HG03039 (cell line): ENCODE results near the gene SDHB.
"Not testable (repeated sequence)": the region's sequence is repeated elsewhere in the genome, so short reads cannot be mapped to it uniquely, and the experiment has no call there.

Experiments
- ATAC-seq: cut with Tn5 transposase; IDR thresholded peaks from one replicate; pipeline ENCODE4 v1.9.1; 2021; ENCODE audit warnings: mild to moderate bottlenecking, moderate library complexity; ENCODE audit not compliant: unreplicated experiment

SDHB gene

DNA sequence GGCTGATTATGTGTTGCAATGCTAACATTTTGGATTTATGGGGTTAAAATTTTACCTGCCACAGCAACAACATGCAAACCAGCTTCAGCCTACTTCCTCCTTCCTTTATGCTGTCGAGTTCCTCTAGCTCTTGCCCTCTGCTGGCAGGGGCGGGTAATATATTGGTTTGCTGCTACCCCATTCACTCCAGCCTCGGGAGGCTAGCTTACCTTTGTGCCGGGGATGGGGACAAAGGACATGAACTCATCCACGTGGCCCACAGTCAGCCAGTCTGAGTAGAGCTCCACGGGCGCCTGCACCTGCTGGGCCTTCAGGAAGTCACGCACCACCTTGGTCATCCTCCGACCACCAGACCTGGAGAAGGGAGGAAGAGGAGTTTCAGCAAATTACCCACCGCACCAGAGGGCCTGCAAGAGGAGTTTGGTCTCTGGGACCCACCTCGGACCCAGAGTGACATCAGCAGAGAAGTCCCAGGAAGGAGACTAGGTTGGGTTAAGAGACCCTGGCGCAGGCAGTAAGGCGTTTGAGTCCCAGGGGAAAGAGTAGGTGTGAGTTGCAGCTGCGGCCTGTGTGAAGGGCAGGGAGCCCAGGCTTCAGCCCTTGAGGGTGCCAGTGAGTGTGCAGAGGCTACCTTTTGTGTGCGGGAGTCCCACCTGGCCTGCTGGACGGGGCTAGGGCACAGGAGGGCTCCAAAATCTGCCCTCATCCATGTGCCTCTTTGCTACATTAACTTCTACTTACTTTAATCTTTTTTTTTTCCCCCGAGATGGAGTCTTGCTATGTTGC is 21.8 kb upstream of the SDHB start:
- no peak for ATAC-seq

DNA sequence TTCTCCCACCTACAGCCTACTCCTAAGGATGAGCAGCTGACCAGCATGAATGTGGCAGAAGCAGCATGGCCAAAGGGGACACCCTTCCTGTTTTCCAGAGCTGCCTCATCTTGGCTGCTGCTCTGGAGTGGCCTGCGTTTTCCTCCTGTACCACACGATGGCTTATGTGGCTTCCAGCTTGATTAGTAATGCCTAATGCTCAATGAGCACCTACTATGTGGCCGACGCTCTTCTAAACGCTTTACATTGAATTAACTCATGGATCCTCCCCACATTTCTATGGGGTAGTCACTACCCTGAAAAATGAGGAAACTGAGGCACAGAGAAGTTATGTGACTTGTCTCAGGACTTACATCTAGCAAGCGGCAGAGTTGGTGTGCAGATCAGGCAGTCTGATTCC is 18.0 kb upstream of the SDHB start:
- no peak for ATAC-seq

DNA sequence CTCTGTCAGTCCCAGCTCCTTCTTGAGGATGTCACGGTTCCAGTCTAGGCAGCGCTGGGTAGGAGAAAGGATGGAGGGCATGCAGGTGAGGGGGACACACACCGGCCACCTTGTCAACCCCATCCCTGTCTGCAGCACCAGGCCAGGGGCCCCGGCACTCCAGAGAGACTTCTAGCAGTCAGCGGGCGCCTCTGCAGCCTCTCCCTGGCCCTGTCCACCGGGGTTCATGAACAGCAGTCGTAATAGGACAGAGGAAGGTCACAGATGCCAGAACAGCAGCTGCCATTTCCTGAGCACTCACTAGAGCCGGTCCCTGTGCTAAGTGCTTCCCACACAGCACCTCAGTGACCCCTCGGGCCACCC is 16.3 kb upstream of the SDHB start:
- ATAC-seq, result no peak

DNA sequence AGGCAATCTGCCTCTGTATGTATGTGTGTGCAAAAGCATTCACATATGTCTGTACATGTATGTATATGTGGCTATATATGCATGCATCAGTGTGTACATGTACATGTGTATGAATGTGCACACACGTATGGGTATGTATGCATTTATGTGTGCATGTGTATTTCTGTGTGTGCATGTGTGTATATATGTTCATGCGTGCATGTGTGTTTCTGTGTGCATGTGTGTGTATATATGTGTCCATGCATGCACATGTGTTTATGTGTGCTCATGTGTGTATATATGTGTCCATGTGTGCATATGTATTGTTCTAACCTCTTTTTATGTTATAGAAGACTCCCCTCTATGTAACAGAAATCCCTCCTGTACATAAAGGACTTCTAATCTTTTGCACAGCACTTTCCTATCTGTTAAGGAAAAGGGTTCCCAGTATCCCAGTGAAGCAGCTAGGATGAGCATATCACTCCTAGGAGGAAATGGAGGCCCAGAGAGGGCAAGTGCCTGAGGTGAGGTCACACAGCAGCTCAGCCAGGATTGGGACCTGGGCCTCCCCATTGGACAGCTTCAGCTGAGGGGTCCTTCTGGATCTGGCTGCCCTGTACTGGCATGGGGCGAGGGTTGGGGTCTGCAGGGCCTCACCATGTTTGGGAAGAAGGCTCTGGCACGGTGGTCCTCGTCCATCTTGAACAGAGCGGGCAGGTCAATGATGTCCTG is 15.8 kb upstream of the SDHB start:
- ATAC-seq, result no peak

DNA sequence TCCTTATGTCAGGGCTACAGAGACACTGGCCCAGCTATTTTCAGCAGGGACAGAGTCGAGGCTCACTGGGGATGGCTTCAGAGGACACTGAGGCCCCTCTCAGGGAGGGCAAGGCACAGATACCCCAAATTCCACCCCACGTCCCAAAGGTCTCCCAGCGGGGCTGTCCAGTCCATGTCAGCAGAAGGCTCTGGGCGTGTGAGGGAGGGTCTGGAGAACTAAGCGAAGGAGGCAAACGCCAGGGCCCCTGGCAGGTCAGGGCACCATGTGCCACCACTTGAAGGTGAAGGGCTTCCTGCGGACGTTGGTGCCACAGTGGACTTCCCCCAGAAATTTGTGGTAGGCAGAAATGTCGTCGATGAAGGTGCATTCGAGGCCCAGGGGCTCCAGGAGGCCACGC is 15.0 kb upstream of the SDHB start:
- no peak for ATAC-seq

DNA sequence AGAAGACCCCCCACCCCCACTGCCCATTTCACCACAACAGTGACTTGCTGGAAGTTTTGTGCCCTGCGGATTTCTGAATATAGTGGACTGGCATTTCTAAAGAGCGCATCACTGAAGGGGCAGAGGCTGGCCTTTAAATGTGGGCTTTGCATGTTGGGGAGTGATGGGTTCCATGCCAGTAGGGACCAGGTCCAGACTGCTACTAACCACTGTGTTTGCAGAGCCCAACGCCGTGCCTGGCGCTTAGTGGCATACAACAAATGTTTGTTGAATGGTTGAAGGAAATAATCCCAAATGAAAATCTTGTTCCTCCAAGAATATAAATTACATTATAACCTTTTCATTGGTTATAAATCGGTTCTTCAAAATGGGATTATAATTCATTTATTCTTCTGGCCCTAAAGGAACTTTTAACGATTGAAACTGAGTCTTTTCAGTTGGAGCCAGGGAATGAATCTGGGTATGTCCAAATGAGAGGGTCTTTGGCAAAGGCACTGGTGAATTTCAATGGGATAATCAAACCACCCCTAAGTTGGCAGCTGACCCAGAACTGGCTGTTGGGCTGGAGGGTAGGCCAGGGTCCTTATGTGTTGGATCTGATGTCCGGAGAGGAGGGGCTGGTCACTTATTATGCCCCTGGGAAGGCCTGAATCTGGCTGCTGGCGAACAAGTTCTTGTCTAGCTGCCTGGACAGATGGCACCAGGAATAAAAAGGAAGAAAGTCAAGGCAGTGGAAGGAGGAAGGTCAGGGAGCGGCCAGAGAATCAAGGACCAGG is 13.8 kb upstream of the SDHB start:
- ATAC-seq, result no peak

DNA sequence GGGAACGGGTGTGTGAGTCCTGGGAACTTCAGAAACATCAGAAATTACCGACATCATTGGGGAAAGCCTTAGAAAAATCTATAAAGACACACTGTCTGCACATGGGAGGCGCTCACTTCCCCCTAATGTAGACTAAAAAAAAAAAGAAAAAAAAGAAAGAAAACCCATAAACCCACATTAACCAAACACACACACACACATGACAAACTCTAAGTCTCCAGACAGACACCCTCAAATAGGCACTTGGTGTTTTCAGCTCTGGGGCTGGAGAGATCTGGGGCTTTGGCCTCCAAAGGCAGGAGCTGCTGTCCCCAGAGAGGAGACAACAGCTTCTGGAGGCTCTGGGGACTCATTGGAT is 13.2 kb upstream of the SDHB start:
- ATAC-seq, result no peak

DNA sequence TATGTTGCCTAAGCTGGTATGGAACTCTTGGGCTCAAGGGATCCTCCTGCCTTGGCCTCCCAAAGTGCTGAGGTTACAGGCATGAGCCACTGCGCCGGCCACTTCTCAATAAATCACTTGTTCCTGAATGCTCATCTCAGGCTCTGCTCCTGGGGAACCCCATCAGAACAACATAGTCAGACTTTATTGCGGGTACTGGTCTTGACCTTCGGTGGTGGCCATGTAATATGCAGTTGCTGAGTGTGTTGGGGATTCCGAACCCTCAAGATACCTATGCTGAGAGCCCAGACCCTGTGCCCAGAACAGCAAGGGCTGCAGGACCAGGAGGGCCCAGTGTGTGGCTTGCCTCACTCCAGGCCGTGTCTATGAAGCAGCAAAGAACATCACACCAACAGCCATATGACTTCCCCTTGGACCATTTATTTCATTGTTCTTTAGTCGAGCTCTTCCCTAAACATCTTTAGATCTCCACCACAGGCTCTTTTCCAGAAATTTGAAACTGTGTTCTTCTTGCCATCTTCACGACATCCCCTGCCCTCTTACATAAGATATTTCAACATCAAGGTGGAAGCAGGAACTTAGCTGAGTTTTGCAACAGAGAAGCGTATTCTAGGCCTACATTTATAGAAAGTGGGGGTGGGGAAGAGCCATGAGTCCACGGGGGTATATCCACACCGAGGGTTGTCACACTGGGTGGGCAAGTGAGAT is 12.7 kb upstream of the SDHB start:
- ATAC-seq, result no peak

DNA sequence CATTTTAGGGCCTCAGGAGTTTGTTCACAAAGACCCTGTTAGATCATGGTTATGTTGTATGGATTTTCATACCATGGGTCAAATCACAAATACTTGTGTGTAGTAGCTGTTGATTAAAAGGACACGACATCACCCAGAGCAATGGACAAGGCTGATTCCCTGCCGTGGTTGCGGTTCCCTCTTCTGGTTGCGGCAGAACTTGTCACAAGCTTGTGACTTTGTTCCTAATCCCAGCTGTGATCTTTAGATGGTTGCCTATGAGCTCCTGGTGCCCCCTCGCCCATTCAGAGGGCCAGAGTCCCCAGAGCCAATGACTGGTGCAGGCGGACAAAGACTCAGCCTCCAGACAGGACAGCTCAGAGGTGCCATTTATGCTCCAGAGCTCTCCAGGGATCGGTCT is 11.8 kb upstream of the SDHB start:
- no peak for ATAC-seq

DNA sequence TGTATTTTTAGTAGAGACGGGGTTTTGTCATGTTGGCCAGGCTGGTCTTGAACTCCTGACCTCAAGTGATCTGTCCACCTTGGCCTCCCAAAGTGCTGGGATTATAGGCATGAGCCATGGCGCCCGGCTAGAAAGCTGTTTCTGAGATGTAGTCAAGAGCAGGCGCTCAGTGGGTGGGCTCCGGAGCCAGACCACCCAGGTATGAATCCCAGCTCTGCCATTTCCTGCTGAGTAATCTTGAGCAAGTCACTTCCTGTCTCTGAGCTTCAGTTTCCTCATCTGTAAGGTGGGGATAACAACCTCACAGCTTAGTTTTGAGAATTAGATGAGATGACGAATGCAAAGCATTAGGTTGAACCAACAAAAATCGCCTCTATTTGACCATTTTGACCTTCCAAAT is 8.9 kb upstream of the SDHB start:
- ATAC-seq, result not testable (repeated sequence)

DNA sequence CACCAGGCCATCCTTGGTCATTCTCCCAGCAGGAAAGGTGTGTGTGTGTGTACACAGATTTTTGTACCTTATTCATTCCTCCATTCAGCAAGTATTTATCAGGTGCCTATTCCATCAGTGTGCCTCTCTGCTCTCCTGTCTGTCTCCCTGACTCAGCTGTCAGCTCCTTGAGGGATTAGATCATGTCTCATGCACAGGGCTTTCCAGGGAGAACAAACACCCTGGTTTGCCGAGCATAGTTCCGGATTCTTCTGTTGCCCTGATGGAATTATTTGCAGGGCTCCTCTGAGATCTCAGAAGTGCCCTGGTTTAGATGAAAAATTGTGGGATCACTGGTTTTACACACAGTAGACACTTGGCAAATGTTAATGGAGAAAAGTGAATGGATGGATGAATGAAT is 8.1 kb upstream of the SDHB start:
- no peak for ATAC-seq

DNA sequence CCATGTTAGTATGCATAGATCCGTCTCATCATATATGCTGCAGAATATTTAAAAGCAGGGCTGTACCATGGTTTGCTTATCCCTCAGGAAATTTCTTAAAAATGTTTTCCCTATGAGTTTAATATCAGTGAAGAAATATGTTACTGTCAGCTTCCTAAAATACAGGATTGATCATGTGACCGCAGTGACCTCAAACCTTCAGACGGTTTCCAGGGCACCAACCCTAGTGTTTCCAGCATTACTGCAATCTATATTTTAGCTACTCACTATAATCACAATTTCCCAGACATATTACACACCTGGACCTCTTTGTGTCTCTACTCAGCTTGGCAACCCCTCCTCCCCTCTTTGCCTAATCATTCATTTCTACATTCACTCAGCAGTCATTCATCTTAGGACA is 7.7 kb upstream of the SDHB start:
- ATAC-seq, result no peak

DNA sequence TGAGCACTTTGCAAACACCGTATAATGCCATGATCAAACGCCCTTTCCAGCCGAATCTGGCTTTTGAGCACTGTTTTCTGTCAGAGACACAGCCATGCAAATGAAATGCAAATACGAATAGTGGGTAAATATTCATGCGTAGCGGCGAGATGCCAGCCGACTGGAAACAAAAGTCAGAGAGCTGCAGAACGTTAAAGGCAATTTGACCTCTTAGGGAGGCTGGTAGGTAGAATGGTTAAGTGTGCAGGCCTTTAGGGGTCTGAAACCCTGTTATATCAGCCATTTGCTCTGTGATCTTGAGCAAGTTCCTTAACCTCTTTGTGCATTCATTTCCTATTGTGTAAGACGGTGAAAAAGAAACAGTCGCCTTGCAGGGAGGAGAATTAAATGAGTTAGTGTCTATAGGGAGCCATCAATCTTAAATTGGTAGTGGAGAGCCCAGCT is 6.5 kb upstream of the SDHB start:
- no peak for ATAC-seq

DNA sequence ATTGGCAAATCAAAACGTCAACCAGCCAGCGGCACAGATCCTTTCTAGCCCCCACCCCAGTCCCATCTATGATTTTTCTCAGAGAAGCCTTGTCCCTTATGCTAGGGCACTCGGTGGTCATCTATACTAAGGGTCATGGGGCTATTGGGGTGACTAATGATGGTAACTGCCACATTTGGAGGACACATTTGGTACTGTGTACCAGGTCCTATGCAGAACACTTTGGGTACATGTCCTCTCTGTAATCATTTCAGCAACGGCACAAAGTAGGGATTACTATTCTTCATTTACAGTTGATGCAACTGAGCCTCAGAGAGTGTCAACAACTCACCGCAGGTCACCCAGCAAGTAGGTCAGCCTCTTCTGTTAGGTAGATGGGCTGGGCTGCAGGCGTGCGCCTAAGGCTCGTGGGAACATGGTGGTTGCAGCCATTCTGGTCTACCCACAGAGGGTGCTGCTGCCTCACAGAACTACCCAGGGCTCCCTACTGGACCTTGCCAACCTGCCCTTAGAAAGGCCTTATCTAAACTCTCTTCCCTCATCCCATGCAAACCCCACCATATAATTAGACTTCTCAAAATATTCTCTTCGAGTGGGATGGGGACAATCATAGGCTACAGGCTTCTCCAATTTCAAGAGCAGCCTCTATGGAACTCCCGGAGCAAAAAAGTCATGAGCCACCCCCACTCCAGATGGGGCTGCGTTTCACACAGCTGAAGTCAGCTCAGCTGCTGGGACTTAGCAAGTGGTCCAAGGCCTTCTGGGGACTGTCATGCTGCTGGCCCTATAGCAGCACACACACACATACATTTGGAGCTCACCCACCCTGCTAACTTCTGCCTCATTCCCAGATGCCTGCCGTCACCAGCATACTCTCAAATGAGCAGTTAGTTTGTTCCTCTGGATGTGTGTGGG is 5.8 kb upstream of the SDHB start:
- no peak for ATAC-seq

DNA sequence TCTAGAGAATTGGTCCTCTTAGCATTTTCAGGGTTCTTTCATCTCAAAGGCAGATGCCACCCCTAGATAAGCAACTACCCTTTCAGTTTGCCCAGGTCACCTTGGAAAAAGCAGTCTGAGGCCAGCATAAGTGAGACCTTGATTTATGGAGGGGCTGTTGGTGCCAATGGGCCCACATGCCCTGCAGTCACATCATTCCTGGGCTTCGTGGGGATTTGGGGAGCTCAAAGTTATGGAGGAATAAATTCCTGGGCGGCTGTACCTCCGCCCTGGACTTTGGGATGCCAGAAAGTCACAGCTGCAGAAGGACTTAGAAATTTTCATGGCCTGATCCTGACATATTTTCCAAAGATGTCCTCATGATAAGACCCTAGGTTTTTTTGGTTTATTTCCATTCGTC is 2.7 kb upstream of the SDHB start:
- ATAC-seq, result no peak

DNA sequence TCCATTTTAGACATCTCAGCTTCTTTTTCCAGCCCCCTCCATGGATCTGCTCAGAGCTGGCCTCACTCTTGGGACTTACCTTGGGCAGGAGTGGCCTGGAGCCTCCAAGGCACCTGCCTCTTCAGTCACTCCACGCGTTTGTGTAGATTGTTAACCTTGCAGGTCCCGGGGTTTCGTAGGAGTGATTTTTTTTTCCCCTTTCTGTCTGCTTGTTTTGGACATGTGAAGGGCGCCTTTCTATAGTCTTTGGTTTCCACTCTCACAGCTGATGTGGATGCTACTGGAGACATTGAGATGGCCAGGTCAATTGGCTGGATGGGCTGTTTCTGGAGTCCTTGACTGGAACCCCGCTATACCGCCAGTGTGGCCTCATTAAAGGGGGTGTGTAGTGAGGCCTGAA is 2.0 kb upstream of the SDHB start:
- no peak for ATAC-seq

DNA sequence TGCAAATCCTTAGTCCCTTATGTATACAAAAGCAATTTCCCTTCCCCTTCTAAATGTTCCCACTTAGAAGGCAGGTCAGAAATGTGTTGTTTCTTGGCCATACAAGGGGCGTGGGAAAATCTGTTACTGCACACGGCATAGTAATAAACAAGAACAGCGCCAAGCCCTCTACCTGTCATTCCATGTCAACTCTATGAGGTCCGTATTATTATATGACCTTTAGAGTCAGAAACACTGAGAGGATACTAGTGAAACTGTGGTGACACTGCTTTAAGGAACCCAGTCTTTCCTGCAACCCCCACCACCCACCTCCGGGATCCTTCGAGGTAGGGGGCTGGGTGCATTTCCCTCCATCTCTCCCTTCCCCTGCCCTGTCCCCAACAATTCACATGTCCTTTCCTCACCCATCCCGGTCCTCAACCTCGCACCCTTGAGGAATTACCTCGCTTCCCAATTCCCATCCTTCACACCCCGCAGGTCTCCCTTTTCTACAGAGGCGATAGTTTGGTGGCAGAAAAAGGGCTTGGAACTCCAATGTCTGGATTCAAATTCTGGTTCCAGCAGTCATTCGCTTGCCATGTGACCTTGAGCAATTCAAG is 647 bp downstream of the SDHB start:
- ATAC-seq, result no peak

DNA sequence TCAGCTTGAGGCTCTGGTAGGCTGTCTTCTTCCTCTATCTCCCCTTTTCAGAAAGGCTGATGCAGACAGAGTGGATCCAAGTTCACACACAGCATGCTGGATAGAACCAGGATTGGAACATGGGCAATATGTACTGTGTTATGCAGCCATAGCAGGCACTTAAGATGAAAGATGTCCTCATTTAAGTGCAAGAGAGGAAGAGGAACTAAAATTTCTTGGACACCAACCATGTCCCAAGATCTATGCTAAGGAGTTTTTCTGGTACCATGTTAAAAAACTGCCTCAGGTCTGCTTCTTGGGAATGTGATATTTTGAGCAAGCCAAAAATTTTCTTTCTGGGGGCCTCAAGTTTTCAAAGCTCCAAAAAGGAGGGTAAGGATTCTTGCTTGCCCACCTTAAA is 1.2 kb downstream of the SDHB start:
- ATAC-seq, result no peak

DNA sequence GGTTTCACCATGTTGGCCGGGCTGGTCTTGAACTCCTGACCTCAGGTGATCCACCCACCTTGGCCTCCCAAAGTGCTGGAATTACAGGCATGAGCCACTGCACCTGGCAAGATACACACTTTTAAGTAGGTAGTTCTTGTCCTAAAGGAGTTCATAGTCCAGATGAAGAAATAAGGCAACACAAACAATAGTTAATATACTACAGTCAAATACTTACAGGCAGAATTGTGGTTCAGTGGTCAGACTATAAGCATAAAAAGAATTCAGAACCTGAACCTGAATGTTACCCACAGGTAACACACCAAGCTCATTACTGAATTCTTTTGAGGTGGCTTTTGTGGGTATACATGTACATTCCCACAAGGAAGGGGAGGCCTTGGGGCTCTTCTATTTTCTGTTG is 1.8 kb downstream of the SDHB start:
- ATAC-seq, result no peak

DNA sequence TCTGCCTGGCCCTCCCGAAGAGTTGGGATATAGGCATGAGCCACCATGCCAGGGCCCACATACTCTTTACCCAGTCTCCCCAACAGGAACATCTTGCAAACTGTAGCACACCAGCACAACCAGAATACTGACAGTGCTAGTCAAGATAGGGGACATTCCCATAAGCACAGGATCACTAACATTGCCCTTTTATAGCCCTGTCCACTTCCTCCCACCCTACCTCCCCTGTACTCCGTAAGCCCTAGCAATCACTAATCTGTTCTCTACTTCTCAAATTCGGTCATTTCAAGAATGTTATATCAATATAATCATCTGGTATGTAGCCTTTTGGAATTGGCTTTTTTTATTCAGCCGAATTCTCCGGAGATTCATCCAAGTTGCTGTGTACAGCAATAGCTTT is 5.9 kb downstream of the SDHB start:
- ATAC-seq, result no peak
